Kidney tubule cell (primary cell): Measurements from ENCODE around the gene ADSS1.

ENCODE experiments used
- DNase-seq: peaks from one replicate; pipeline ENCODE4 v3.0.0-alpha.2; 2018; ENCODE audit warnings: low spot score

The ADSS1 gene

DNA sequence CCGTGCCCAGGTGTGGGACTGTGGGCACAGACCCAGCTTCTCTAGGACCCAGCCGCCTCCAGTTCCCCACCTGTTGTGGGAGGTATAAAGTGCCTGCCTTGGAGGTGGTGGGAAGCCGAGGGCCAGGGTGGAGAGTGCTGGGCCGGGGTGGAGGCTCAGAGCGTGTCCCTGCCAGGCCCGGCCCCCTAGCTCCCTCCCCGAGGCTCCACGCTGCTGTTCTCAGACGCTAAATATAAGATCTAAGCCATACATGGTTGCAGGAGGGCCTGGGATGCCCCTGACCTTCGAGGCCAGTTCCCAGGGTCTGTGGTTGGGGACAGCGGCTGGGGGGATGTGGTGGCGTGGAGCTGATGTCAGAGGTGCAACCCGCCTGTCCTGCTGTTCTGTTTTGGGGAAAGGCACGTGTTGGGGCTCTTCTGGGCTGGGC lies 23.8 kb upstream of the ADSS1 start:
- DNase-seq: no peak

DNA sequence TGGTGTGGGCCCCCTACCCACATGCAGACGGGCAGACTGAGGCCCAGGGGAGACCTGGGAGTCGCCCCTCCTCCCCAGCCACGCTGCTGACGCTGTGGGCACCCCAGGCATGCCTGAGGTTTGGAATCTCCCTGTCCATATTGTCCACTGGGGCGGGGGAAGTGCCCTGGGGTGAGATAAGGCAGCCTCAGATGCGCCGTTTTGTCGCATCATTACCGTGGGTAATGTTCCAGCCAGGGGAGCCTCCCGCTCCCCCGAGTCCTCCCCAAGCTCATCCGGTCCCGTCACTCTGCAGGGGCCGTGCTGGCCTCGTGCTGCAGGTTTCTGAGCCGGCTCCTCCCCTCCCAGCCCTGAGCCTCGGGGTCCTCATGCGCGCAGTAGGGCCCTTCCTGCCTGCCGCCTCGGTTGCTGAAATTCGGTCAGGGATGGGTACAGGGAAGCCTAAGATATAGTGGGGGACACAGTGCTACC lies 23.2 kb upstream of the ADSS1 start:
- DNase-seq: no peak

DNA sequence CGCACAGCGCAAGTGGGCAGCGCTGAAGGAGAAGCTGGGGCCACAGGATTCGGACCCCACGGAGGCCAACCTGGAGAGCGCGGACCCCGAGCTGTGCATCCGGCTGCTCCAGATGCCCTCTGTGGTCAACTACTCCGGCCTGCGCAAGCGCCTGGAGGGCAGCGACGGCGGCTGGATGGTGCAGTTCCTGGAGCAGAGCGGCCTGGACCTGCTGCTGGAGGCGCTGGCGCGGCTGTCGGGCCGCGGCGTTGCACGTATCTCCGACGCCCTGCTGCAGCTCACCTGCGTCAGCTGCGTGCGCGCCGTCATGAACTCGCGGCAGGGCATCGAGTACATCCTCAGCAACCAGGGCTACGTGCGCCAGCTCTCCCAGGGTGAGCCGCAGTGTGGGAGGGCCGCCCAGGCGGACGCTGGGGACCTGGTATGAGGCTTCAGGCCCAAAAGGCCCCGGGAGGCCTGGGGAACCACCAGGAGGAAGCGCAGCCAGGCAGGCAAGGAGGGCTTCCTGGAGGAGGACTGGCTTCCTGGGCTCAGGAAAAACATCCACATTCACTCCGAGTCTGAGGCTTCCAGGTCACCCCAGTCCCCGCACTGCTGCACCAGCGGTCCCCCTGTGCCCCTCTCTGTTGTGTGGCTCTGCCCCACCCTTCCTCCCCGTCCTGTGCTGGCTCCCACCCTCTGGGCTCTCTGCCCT lies 22.5 kb upstream of the ADSS1 start:
- DNase-seq: no peak

DNA sequence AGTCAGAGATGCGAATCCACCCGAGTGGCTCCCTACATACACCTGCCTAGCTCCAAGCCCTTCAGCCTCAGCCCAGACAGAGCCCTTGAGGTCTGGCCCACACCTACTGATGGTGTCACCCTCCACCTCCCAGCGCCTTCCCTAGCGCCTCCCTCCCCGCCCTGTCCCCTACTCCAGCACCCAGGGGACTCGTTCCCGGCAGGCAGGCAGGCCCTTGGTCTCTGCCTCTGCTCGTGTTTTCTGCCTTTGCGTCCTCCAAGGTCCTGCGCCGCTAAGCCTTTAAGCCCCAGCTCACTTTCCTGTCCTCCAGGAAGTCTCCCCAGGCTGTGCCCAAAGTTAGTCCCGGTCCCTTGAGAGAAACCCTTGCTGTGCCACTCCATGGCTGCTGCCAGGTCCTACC lies 21.9 kb upstream of the ADSS1 start:
- no peak for DNase-seq

DNA sequence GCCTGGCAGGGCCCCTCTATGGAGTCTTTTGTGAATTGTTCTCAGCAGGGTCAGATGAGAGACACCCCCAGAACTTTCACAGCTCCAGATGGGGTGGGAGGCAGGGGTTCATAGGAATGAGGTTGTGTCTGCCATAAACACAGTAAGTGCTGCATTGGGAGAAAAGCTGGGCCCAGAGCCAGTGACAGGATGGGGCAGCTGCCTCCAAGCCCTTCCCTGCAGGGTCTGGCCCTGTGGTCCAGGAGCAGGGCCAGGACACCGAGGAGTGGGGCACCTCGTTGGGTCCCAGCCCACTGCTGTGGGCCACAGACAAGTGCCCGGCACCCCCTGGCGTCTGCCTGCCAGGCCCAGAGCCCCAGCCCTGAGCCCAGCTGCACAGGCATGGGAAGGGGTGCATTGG lies 21.4 kb upstream of the ADSS1 start:
- no peak for DNase-seq

DNA sequence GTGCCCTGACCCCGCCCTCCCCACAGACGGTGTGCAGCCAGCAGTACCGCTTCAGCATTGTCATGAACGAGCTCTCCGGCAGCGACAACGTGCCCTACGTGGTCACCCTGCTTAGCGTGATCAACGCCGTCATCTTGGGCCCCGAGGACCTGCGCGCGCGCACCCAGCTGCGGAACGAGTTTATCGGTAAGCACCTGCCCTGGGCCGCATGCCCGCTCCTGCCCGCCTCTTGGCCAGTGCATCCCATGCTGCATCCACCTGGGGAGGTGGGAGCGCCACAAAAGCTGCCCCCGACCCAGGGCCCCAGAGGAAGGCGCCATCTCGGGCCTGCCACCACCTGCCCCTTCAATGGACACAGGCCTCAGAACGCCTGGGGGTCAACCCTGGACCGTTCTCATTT lies 20.8 kb upstream of the ADSS1 start:
- DNase-seq: no peak

DNA sequence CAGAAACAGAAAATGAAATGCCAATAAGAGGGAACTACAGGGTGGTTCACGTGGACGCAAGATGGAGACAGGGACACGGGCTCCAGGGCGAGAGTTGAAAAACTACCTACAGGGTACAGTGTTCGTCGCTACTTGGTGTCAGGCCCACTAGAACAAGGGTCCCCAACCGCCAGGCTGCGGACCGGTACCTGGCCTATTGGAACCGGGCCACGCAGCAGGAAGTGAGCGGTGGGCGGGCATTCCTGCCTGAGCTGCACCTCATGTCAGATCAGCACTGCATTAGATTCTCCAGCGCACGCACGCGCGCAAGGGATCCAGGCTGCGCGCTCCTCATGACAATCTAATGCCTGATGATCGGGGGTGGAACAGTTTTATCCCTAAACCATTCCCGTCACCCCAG lies 19.8 kb upstream of the ADSS1 start:
- no peak for DNase-seq

DNA sequence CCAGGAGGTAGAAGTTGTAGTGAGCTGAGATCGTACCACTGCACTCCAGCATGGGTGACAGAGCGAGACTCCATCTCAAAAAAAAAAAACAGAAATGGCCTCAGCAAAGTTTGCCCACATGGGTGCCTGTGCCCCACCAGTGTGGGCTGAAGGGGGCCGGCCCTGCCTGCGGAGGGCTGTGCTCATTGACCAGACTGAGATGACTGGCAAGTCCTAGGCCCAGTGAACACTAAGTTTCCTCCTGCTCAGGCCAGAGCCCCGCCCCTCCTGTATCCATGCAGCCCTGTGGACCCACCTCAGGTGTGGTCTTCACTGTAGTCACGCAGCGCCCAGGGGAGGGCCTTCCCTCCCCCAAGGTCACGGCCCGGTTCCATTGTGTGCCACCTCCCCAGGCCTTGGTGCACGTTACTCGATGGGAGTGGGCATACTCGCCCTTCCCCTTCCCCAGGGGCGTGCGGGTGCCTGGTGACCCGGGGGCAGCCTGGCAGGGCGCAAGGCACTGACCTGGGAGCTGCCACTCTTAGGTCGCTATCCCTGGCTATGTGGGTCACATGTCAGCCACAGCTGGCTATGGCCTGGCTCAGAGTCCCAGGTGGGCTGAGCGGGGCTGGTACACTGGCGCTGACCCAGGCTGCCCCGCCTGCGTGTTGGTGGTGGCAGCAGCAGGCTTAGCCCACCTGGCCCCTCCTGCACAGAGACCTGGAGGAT lies 18.5 kb upstream of the ADSS1 start:
- DNase-seq: no peak

DNA sequence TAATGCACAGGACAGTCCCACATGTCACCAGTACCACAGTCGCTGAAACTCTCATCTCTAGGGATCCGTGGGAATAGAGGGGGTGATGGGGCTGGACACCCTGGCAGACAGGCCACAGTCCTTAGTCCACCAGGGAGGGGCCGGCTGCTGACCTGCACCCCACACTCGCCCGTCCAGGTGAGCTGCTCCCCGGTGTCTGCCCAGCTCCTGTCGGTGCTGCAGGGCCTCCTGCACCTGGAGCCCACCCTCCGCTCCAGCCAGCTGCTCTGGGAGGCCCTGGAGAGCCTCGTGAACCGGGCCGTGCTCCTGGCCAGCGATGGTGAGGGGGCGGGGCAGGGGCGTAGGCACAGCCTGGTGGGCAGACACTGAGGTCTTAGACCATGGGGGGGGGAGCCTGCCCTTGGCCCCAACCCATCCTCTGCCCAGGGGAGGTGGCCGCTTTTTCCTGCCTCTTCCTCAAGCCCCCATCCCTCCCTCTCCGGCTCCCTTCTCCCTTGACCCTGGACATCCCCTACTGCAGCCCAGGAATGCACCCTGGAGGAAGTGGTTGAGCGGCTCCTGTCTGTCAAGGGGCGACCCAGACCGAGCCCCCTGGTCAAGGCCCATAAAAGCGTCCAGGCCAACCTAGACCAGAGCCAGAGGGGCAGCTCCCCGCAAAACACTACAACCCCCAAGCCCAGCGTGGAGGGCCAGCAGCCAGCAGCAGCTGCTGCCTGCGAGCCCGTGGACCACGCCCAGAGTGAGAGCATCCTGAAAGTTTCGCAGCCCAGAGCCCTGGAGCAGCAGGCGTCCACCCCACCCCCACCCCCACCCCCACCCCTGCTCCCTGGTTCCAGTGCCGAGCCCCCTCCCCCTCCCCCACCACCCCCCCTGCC lies 17.1 kb upstream of the ADSS1 start:
- no peak for DNase-seq

DNA sequence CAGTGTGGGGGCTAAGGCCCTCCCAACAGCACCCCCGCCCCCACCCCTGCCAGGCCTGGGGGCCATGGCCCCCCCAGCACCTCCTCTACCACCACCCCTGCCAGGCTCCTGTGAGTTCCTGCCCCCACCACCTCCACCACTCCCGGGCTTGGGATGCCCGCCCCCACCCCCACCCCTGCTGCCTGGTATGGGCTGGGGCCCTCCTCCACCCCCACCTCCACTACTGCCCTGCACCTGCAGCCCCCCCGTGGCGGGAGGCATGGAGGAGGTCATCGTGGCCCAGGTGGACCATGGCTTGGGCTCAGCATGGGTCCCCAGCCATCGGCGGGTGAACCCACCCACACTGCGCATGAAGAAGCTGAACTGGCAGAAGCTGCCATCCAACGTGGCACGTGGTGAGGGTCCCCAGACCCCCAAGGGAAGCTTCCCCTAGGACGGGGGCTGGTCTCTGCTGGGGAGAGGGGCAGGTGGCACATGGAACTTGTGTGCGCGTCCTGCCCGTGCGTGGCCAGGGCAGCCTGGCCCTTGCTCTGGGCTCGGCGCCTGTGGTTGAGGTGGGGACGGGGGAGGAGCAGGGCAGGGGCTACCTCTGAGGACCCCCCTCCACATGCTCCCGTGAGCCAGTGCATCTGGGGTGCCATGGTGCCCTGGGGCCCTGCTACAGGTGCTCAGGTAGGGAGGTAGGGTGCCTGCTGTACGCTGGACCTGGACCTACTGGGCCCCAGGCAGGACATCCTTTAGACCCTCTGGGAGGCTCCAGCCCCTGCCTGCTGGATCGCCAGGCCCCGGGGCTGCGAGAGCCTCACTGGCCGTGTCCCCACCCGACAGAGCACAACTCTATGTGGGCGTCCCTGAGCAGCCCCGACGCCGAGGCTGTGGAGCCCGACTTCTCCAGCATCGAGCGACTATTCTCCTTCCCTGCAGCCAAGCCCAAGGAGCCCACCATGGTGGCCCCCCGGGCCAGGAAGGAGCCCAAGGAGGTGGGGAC lies 16.1 kb upstream of the ADSS1 start:
- no peak for DNase-seq

DNA sequence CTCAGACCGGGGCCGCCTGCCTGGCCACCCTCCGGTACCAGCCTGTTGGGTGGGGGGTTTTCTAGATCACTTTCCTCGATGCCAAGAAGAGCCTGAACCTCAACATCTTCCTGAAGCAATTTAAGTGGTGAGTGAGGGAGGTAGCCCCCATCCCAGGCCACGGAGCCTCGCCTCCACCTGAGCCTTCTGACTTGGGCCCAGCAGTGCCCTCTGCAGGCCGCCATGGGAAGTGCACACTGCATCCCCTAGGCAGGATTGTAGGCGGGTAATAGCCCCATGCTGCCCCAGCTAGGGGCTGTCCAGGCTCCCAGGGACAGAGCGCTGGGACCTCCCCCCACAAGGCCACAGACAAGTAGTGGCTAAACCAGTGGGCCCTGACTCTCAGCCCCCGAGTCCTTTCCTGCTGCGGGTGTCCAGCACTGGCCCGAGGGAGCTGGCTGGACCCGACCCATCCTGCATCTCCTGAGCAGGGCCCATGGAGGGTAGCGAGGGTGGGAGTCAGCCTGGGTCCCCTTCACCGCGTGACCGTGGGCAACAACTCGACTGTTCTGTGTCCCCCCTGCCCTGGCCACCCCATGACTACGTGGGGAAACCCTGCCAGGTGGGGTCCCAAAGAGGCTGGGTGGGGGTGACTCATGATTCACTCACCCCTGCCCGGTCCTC lies 15.3 kb upstream of the ADSS1 start:
- peak; percentile 70 for DNase-seq

DNA sequence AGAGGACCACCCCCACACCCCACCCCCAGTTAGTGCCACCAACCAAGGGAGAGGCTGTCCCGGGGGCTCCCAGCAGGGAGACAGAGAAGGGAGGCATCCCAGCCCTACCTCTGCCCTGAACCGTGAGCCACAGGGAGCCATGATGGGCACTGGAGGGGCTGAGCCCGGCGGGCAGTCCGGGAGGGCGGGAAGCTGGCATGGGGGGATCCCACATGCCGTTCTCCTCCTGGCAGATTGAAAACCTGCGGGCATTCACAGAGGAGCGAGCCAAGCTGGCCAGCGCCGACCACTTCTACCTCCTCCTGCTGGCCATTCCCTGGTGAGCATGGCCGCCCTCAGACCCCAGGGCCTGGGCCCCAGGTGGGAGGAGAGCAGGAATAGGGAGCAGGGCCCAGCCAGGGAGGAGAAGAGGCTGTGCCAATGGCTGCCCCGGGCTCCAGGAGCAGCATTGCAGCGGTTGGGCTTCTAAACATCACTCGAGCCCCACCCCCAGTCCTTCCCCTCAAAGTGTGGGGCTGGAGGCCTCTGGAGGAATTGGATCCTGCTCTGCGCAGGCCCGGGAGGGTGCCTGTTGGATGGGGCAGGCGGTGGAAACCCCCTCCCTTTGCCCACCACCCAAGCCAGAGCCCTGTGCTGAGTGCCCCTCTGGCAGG lies 14.5 kb upstream of the ADSS1 start:
- DNase-seq: no peak

DNA sequence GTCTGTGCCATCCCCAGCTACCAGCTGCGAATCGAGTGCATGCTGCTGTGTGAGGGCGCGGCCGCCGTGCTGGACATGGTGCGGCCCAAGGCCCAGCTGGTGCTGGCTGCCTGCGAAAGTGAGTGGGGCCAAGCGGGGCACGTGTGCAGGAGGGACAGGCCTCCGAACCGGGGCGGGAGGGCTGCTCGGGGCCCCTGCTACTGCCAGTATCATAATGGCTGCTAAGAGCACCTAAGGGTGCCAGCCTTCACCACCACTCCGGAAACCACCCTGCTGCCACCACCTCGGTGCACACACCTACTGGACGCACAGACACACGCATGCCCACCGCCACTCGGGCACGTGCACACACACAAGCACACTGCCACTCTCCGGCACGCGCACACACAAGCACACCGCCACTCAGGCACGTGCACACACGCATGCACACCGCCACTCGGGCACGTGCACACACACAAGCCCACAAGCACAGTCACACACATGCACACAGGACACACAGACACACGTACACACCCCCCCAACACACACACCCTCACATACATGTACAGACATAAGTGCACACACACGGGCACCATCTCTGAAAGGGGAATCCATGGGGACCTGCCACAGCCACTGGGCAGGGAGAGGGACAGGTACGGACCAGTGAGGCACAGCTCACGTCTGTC lies 13.8 kb upstream of the ADSS1 start:
- no peak for DNase-seq

DNA sequence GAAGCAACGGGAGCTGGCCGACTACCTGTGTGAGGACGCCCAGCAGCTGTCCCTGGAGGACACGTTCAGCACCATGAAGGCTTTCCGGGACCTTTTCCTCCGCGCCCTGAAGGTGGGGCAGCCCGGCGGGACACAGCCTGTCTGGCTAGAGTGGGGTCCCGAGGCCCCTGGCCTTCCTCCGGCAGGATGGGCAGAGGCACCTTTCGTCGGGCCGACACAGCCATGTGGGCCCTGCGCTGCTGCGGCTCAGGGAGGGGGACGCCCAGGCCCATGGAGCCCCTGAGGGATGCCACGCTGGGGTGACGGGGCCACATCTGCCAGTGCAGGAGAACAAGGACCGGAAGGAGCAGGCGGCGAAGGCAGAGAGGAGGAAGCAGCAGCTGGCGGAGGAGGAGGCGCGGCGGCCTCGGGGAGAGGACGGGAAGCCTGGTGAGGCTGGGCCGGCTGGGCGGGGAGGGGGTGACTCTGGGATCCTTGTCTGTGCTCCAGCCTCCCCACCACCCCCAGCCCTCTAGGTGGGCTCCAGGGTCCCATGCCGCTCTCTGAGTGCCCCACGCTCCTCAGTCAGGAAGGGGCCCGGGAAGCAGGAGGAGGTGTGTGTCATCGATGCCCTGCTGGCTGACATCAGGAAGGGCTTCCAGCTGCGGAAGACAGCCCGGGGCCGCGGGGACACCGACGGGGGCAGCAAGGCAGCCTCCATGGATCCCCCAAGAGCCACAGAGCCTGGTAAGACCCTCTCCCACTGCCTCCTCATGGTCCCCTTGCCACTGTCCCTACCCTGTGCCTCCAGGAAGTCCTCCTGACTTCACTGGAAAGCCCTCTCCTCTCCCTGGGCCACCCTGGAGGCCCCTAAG lies 10.9 kb upstream of the ADSS1 start:
- DNase-seq: no peak

DNA sequence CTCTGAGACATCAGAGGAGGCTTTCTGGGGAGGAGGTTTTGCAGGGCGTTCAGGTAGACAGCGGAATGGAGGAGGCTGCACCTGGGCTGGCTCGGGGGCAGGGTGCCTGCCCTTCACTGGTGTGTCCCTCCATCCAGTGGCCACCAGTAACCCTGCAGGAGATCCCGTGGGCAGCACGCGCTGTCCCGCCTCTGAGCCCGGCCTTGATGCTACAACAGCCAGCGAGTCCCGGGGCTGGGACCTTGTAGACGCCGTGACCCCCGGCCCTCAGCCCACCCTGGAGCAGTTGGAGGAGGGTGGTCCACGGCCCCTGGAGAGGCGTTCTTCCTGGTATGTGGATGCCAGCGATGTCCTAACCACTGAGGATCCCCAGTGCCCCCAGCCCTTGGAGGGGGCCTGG lies 10.0 kb upstream of the ADSS1 start:
- no peak for DNase-seq

DNA sequence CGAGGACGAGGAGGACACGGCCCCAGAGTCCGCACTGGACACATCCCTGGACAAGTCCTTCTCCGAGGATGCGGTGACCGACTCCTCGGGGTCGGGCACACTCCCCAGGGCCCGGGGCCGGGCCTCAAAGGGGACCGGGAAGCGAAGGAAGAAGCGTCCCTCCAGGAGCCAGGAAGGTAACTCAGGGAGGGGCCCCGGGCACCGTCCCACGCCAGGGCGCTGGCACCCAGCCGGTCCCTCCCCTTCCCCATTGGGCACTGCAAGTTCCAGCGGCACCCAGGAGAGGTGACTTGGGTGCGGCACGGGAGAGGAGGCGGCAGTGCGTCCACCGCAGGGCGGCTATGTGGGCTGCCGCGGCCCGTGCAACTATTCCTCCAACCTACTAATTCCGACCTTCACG lies 9.3 kb upstream of the ADSS1 start:
- DNase-seq: no peak

DNA sequence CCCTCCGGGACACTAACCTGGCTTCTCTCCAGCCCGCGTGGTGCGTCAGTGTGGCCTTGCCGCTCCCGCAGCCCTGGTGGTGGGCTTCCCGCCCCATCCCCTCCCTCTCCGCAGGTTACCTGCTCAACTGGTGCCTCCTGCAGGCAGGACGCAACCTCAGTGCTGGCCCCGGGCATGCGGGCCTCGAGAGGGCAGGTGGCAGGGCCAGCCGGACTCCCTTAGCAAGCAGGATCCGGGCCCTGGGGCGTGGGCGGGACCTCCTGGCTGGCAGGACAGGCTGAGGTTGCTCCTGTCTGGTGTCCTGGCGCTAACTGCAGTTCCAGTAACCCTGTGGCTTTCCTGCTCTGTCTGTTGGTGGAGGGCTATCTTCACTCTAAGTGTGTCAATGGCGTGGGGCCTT lies 8.6 kb upstream of the ADSS1 start:
- DNase-seq: no peak

DNA sequence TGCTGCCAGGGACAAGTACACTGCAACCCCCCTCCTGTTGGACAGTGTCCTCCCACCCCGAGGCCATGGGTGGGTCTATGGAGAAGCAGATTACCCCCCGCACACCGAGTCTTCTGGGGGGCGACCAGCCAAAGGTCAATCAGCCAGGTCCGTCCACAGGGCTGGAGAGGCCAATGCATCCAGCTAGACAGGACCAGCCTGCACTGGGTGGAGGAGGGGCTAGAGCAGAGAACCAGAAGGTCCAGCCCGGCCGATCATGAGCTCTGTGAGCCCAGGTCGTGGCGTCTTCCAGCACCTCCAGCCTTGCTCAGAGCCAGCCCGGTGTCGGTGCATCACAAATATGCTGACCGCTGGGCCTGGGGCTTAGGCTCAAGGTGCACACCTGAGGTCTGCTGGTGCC lies 8.2 kb upstream of the ADSS1 start:
- no peak for DNase-seq

DNA sequence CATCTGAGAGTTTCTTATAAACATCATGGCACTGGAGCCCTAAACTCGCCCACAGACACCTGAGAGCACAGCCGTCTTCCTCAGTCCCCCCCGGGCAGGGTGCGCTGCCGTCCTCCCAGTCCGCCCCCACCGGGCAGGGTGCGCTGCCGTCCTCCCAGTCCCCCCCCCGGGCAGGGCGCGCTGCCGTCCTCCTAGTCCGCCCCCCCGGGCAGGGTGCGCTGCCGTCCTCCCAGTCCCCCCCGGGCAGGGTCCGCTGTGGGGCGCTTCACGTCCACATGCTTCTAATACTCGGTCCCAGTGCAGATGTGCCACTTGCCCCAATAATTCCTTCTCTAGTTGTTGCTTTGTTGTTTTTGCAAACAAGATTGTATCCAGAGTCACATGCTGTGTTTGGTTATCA lies 6.9 kb upstream of the ADSS1 start:
- no peak for DNase-seq
